ENCODE measurements around the gene BTF3. TPM values are rescaled to one million over a fixed set of nuclear protein-coding genes. Genes with fewer than 3 reads are reported as not detected.

BTF3 gene
- total RNA-seq, 1 donor from 2014 or later: 866 TPM

GRCh38 chr5:73472116-73472515 is 26.1 kb upstream of the BTF3 start:
- H3K27ac Mint-ChIP-seq (ENCODE audit: unreplicated experiment): no peak overlapping the region
- no peaks in the 10 kb centered on the region for H3K36me3 Mint-ChIP-seq (ENCODE audit: low read depth, unreplicated experiment)
- TF ChIP-seq CTCF (IDR thresholded peaks at IDR 0.05; ENCODE audit: unreplicated experiment): no peak
- H3K4me3 Mint-ChIP-seq (ENCODE audit: unreplicated experiment): no peak overlapping the region
- peaks cover 9% of the 10 kb centered on the region for H3K4me1 Mint-ChIP-seq (ENCODE audit: unreplicated experiment)
- H3K9me3 Mint-ChIP-seq (ENCODE audit: unreplicated experiment): no peaks in the 10 kb centered on the region
- no peak for DNase-seq (ENCODE audit: low spot score)
- H3K27me3 Mint-ChIP-seq (ENCODE audit: unreplicated experiment): no peaks in the 10 kb centered on the region

GRCh38 chr5:73480500-73480899 is 17.7 kb upstream of the BTF3 start:
- H3K9me3 Mint-ChIP-seq (ENCODE audit: unreplicated experiment): no peaks in the 10 kb centered on the region

GRCh38 chr5:73482383-73483136 is 15.7 kb upstream of the BTF3 start:
- Mint-ChIP-seq H3K4me3 (ENCODE audit: unreplicated experiment) (no peak overlapping the region), H3K27ac (ENCODE audit: unreplicated experiment) (no peak overlapping the region), H3K4me1 (ENCODE audit: unreplicated experiment) (no peaks in the 10 kb centered on the region), H3K36me3 (ENCODE audit: low read depth, unreplicated experiment) (no peaks in the 10 kb centered on the region), H3K27me3 (ENCODE audit: unreplicated experiment) (peaks cover 1% of the 10 kb centered on the region), H3K9me3 (ENCODE audit: unreplicated experiment) (no peaks in the 10 kb centered on the region)
- TF ChIP-seq CTCF (IDR thresholded peaks at IDR 0.05; ENCODE audit: unreplicated experiment): no peak
- DNase-seq (ENCODE audit: low spot score): no peak

More at GRCh38 chr5:73480500-73480899, 17.7 kb upstream of the BTF3 start:
- H3K27ac Mint-ChIP-seq (ENCODE audit: unreplicated experiment): no peak overlapping the region
- TF ChIP-seq CTCF (IDR thresholded peaks at IDR 0.05; ENCODE audit: unreplicated experiment): no peak
- H3K36me3 Mint-ChIP-seq (ENCODE audit: low read depth, unreplicated experiment): no peaks in the 10 kb centered on the region
- H3K4me1 Mint-ChIP-seq (ENCODE audit: unreplicated experiment): no peaks in the 10 kb centered on the region
- DNase-seq (ENCODE audit: low spot score): no peak
- H3K4me3 Mint-ChIP-seq (ENCODE audit: unreplicated experiment): no peak overlapping the region
- H3K27me3 Mint-ChIP-seq (ENCODE audit: unreplicated experiment): no peaks in the 10 kb centered on the region

- Mint-ChIP-seq H3K27ac (ENCODE audit: unreplicated experiment) (no peak overlapping the region), H3K4me1 (ENCODE audit: unreplicated experiment) (no peaks in the 10 kb centered on the region), H3K36me3 (ENCODE audit: low read depth, unreplicated experiment) (no peaks in the 10 kb centered on the region)
Measured at GRCh38 chr5:73483676-73484075, 14.6 kb upstream of the BTF3 start.

More at GRCh38 chr5:73483676-73484075, 14.6 kb upstream of the BTF3 start:
- no peak for TF ChIP-seq CTCF (IDR thresholded peaks at IDR 0.05; ENCODE audit: unreplicated experiment)
- Mint-ChIP-seq H3K4me3 (ENCODE audit: unreplicated experiment) (no peak overlapping the region), H3K27me3 (ENCODE audit: unreplicated experiment) (peaks cover 1% of the 10 kb centered on the region), H3K9me3 (ENCODE audit: unreplicated experiment) (no peaks in the 10 kb centered on the region)
- DNase-seq (ENCODE audit: low spot score): no peak

All from endothelial cell (in vitro differentiated cells).